IPS-18a (cell line): ENCODE measurements around the gene KLHDC7B.

Experiments
- H3K27ac ChIP-seq: one replicate; pipeline ENCODE4 v1.5.1; 2013; ENCODE audit warnings: low read length
- H3K27me3 ChIP-seq: one replicate; pipeline ENCODE4 v1.6.1; 2013; ENCODE audit warnings: mild to moderate bottlenecking, low read length; ENCODE audit not compliant: control insufficient read depth, insufficient read depth
- H3K36me3 ChIP-seq: one replicate; pipeline ENCODE4 v1.6.1; 2013; ENCODE audit warnings: low read depth, low read length; ENCODE audit not compliant: control insufficient read depth
- H3K4me1 ChIP-seq: one replicate; pipeline ENCODE4 v1.6.1; 2013; ENCODE audit warnings: low read depth, low read length; ENCODE audit not compliant: control insufficient read depth
- H3K4me3 ChIP-seq: one replicate; pipeline ENCODE4 v1.5.1; 2013; ENCODE audit warnings: low read length
- H3K9ac ChIP-seq: one replicate; pipeline ENCODE4 v1.6.1; 2013; ENCODE audit warnings: mild to moderate bottlenecking, low read length, moderate library complexity
- H3K9me3 ChIP-seq: one replicate; pipeline ENCODE4 v1.6.1; 2013; ENCODE audit warnings: low read depth, low read length; ENCODE audit not compliant: control insufficient read depth

Gene KLHDC7B

GRCh38 chr22:50546326-50547262 lies 895 bp downstream of the KLHDC7B start:
- Histone ChIP-seq H3K27ac (no peak overlapping the region), H3K4me1 (no peaks in the 10 kb centered on the region)

GRCh38 chr22:50547263-50547985 lies 1.7 kb downstream of the KLHDC7B start:
- Histone ChIP-seq H3K4me3 (no peak overlapping the region), H3K27me3 (peaks cover 20% of the 10 kb centered on the region), H3K27ac (no peak overlapping the region), H3K36me3 (no peaks in the 10 kb centered on the region), H3K9me3 (no peaks in the 10 kb centered on the region), H3K9ac (no peak overlapping the region), H3K4me1 (no peaks in the 10 kb centered on the region)

More at GRCh38 chr22:50546326-50547262, 895 bp downstream of the KLHDC7B start:
- Histone ChIP-seq H3K9ac (no peak overlapping the region), H3K36me3 (no peaks in the 10 kb centered on the region), H3K27me3 (peaks cover 20% of the 10 kb centered on the region), H3K9me3 (no peaks in the 10 kb centered on the region), H3K4me3 (no peak overlapping the region)

GRCh38 chr22:50548040-50548920 lies 2.6 kb downstream of the KLHDC7B start:
- Histone ChIP-seq H3K36me3 (no peaks in the 10 kb centered on the region), H3K27ac (no peak overlapping the region), H3K27me3 (peaks cover 19% of the 10 kb centered on the region), H3K4me1 (no peaks in the 10 kb centered on the region), H3K4me3 (no peak overlapping the region), H3K9ac (no peak overlapping the region), H3K9me3 (no peaks in the 10 kb centered on the region)

DNA sequence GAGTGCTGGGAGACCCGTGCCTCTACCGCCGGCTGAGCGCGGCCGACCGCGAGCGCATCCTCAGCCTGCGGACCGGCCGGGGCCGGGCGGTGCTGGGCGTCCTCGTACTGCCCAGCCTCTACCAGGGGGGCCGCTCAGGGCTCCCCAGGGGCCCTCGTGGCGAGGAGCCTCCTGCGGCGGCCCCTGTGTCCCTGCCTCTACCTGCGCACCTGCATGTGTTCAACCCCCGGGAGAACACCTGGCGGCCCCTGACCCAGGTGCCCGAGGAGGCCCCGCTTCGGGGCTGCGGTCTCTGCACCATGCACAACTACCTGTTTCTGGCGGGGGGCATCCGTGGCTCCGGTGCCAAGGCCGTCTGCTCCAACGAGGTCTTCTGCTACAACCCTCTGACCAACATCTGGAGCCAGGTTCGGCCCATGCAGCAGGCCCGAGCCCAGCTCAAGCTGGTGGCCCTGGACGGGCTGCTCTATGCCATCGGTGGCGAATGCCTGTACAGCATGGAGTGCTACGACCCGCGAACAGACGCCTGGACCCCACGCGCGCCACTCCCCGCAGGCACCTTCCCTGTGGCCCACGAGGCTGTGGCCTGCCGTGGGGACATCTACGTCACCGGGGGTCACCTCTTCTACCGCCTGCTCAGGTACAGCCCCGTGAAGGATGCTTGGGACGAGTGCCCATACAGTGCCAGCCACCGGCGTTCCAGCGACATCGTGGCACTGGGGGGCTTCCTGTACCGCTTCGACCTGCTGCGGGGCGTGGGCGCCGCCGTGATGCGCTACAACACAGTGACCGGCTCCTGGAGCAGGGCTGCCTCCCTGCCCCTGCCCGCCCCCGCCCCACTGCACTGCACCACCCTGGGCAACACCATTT lies 3.5 kb downstream of the KLHDC7B start:
- peaks cover 13% of the 10 kb centered on the region for H3K27me3 ChIP-seq
- H3K27ac ChIP-seq, result no peak overlapping the region
- no peaks in the 10 kb centered on the region for H3K4me1 ChIP-seq
- H3K9ac ChIP-seq, result no peak overlapping the region
- no peak overlapping the region for H3K4me3 ChIP-seq
- H3K36me3 ChIP-seq, result no peaks in the 10 kb centered on the region
- H3K9me3 ChIP-seq, result no peaks in the 10 kb centered on the region

DNA sequence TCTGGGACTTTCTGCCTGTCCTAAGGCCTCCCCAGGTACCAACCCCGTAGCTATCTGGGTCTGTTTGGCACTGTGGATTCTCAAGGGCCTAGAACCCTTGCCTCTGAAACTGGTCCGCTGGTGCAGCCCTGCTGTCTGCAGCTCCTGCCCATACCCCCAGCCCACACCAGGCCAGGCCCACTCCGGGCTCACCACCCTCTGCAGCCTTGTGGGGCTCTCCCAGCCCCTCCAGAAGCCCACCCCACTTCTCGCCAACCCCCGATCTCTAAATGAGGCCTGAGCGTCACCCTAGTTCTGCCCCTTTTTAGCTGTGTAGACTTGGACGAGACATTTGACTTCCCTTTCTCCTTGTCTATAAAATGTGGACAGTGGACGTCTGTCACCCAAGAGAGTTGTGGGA lies 4.7 kb downstream of the KLHDC7B start:
- no peak overlapping the region for H3K27ac ChIP-seq
- no peak overlapping the region for H3K9ac ChIP-seq
- no peaks in the 10 kb centered on the region for H3K36me3 ChIP-seq
- peaks cover 3% of the 10 kb centered on the region for H3K4me1 ChIP-seq
- peaks cover under 1% of the 10 kb centered on the region for H3K27me3 ChIP-seq
- no peaks in the 10 kb centered on the region for H3K9me3 ChIP-seq
- H3K4me3 ChIP-seq, result no peak overlapping the region

- H3K4me3 ChIP-seq, result no peak overlapping the region
- H3K27me3 ChIP-seq, result no peaks in the 10 kb centered on the region
- no peaks in the 10 kb centered on the region for H3K36me3 ChIP-seq
- no peak overlapping the region for H3K9ac ChIP-seq
- no peaks in the 10 kb centered on the region for H3K9me3 ChIP-seq
- peaks cover 3% of the 10 kb centered on the region for H3K4me1 ChIP-seq
- H3K27ac ChIP-seq, result no peak overlapping the region
Measured at GRCh38 chr22:50551160-50551752, 5.6 kb downstream of the KLHDC7B start.

DNA sequence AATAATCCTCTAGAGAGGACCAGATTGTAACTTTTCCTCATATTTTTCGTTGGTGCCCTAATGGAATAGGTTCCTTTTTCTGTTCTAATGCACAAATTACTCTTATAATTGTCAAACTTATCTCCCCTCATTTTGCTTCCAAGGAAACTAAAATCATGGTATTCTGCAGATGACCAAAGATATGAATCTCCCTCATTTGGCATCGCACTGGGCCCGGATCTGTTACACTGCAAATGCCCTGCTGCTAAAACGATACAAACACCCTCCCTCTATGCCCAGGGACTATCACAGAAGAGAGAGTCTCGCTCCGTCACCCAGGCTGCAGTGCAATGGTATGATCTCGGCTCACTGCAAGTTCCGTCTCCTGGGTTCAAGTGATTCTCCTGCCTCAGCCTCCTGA lies 7.6 kb downstream of the KLHDC7B start:
- H3K9ac ChIP-seq, result no peak overlapping the region
- H3K9me3 ChIP-seq, result no peaks in the 10 kb centered on the region
- no peaks in the 10 kb centered on the region for H3K36me3 ChIP-seq
- no peaks in the 10 kb centered on the region for H3K27me3 ChIP-seq
- H3K27ac ChIP-seq, result no peak overlapping the region
- no peak overlapping the region for H3K4me3 ChIP-seq
- peaks cover 3% of the 10 kb centered on the region for H3K4me1 ChIP-seq

- Histone ChIP-seq H3K27ac (no peak overlapping the region), H3K36me3 (no peaks in the 10 kb centered on the region), H3K4me1 (peaks cover 3% of the 10 kb centered on the region), H3K9ac (no peak overlapping the region), H3K27me3 (no peaks in the 10 kb centered on the region), H3K4me3 (no peak overlapping the region), H3K9me3 (no peaks in the 10 kb centered on the region)
Measured at GRCh38 chr22:50556703-50557102, 11.0 kb downstream of the KLHDC7B start.

GRCh38 chr22:50560034-50560433 lies 14.3 kb downstream of the KLHDC7B start:
- Histone ChIP-seq H3K9me3 (no peaks in the 10 kb centered on the region), H3K4me1 (peaks cover 3% of the 10 kb centered on the region)

More at GRCh38 chr22:50560034-50560433, 14.3 kb downstream of the KLHDC7B start:
- Histone ChIP-seq H3K4me3 (no peak overlapping the region), H3K36me3 (no peaks in the 10 kb centered on the region), H3K9ac (no peak overlapping the region), H3K27ac (no peak overlapping the region), H3K27me3 (peaks cover 16% of the 10 kb centered on the region)
